Fibroblast of pulmonary artery (primary cell): ENCODE results near the gene TRIM47.

ENCODE experiments used
- DNase-seq: peaks from one replicate; pipeline ENCODE4 v3.0.0-alpha.2; 2010; ENCODE audit warnings: low read depth
- H3K4me3 ChIP-seq: replicated peaks from 2 replicates; pipeline ENCODE4 v1.5.1; 2011; ENCODE audit warnings: low read depth, mild to moderate bottlenecking, control low read depth, low read length, moderate library complexity
- CTCF ChIP-seq: IDR thresholded peaks from 2 replicates; pipeline ENCODE4 v1.5.1; 2011; ENCODE audit warnings: mild to moderate bottlenecking, control low read depth, low read length, inconsistent platforms; ENCODE audit errors: missing control alignments

TRIM47 gene

GRCh38 chr17:75840799-75841164, 37.6 kb downstream of the TRIM47 start:
- TF ChIP-seq CTCF = no peak
- DNase-seq = no peak
- no peak overlapping the region for H3K4me3 ChIP-seq

- no peak for TF ChIP-seq CTCF
- no peak for DNase-seq
- H3K4me3 ChIP-seq = no peak overlapping the region
These were observed 38.2 kb downstream of the TRIM47 start for GRCh38 chr17:75839942-75840798.

GRCh38 chr17:75838410-75838809, 40.0 kb downstream of the TRIM47 start:
- no peak overlapping the region for H3K4me3 ChIP-seq
- DNase-seq = no peak
- no peak for TF ChIP-seq CTCF

- DNase-seq = no peak
- H3K4me3 ChIP-seq = no peak overlapping the region
- no peak for TF ChIP-seq CTCF
These were observed 40.5 kb downstream of the TRIM47 start for GRCh38 chr17:75837899-75838298.

GRCh38 chr17:75836605-75837004, 41.8 kb downstream of the TRIM47 start:
- TF ChIP-seq CTCF = no peak
- H3K4me3 ChIP-seq = no peak overlapping the region
- no peak for DNase-seq

- DNase-seq = no peak
- no peak for TF ChIP-seq CTCF
- no peak overlapping the region for H3K4me3 ChIP-seq
These were observed 42.8 kb downstream of the TRIM47 start for GRCh38 chr17:75835654-75835987.
